ENCODE measurements around the gene TPRN.

The TPRN gene

GRCh38 chr9:137214620-137215019 lies 14.1 kb upstream of the TPRN start:
- peaks cover 0 to 60% (median 17%) of the 10 kb centered on the region in 4 experiments for H3K36me3 ChIP-seq (ENCODE audit: control insufficient read depth in 4 of 4, insufficient read depth in 4 of 4, low read length in 3 of 4)
- CTCF ChIA-PET: no interaction called here
- POLR2A ChIA-PET: interaction anchor here (1.0 kb wide), 1 partner anchor 13 kb away, joined by 3 read pairs; the partner anchor contains the start of gene RNF224
- peaks cover 0 to 2% (median 0%) of the 10 kb centered on the region in 4 experiments for H3K4me1 ChIP-seq (ENCODE audit: control extremely low read depth in 1 of 4, control insufficient read depth in 4 of 4, insufficient read depth in 4 of 4, low read length in 3 of 4)
- no peak for DNase-seq
- no peaks in the 10 kb centered on the region for H3K9me3 ChIP-seq (ENCODE audit: control extremely low read depth in 1 of 5, control insufficient read depth in 4 of 5, insufficient read depth in 2 of 5, low read depth in 1 of 5, low read length in 4 of 5)
- no peak overlapping the region for H3K27ac ChIP-seq (ENCODE audit: insufficient read depth in 1 of 2, low read depth in 1 of 2, low read length in 2 of 2, poor library complexity in 1 of 2, severe bottlenecking in 2 of 2)
- no peak overlapping the region for H3K4me3 ChIP-seq (ENCODE audit: control insufficient read depth in 1 of 7, extremely low read depth in 1 of 7, insufficient read depth in 4 of 7, low read depth in 2 of 7, low read length in 6 of 7)
- no peaks in the 10 kb centered on the region for H3K27me3 ChIP-seq (replicated peaks in 2 of 5; ENCODE audit: control insufficient read depth in 4 of 5, insufficient read depth in 5 of 5, low read length in 4 of 5)
- 97% methylated on average over 18 of the region's 19 CpGs for WGBS (ENCODE audit: insufficient coverage)

GRCh38 chr9:137213160-137214060 lies 12.9 kb upstream of the TPRN start:
- Histone ChIP-seq H3K9me3 (ENCODE audit: control extremely low read depth in 1 of 5, control insufficient read depth in 4 of 5, insufficient read depth in 2 of 5, low read depth in 1 of 5, low read length in 4 of 5) (no peaks in the 10 kb centered on the region), H3K4me3 (ENCODE audit: control insufficient read depth in 1 of 7, extremely low read depth in 1 of 7, insufficient read depth in 4 of 7, low read depth in 2 of 7, low read length in 6 of 7) (no peak overlapping the region), H3K27me3 (replicated peaks in 2 of 5; ENCODE audit: control insufficient read depth in 4 of 5, insufficient read depth in 5 of 5, low read length in 4 of 5) (no peaks in the 10 kb centered on the region), H3K36me3 (ENCODE audit: control insufficient read depth in 4 of 4, insufficient read depth in 4 of 4, low read length in 3 of 4) (peaks cover 0 to 61% (median 22%) of the 10 kb centered on the region in 4 experiments), H3K4me1 (ENCODE audit: control extremely low read depth in 1 of 4, control insufficient read depth in 4 of 4, insufficient read depth in 4 of 4, low read length in 3 of 4) (no peaks in the 10 kb centered on the region), H3K27ac (ENCODE audit: insufficient read depth in 1 of 2, low read depth in 1 of 2, low read length in 2 of 2, poor library complexity in 1 of 2, severe bottlenecking in 2 of 2) (no peak overlapping the region)
- CTCF ChIA-PET: interaction anchor here (1.0 to 1.1 kb wide), 2 partner anchors 24 to 36 kb away, joined by 3 read pairs; no protein-coding TSS in a partner anchor
- POLR2A ChIA-PET: no interaction called here
- 95% methylated on average over 49 of the region's 49 CpGs for WGBS (ENCODE audit: insufficient coverage)
- no peak for DNase-seq

- no peaks in the 10 kb centered on the region for H3K4me1 ChIP-seq (ENCODE audit: control extremely low read depth in 1 of 4, control insufficient read depth in 4 of 4, insufficient read depth in 4 of 4, low read length in 3 of 4)
- no peak overlapping the region for H3K4me3 ChIP-seq (ENCODE audit: control insufficient read depth in 1 of 7, extremely low read depth in 1 of 7, insufficient read depth in 4 of 7, low read depth in 2 of 7, low read length in 6 of 7)
- H3K27me3 ChIP-seq (replicated peaks in 2 of 5; ENCODE audit: control insufficient read depth in 4 of 5, insufficient read depth in 5 of 5, low read length in 4 of 5): no peaks in the 10 kb centered on the region
- ChIA-PET POLR2A (no interaction called here), CTCF (no interaction called here)
- H3K9me3 ChIP-seq (ENCODE audit: control extremely low read depth in 1 of 5, control insufficient read depth in 4 of 5, insufficient read depth in 2 of 5, low read depth in 1 of 5, low read length in 4 of 5): no peaks in the 10 kb centered on the region
- H3K36me3 ChIP-seq (ENCODE audit: control insufficient read depth in 4 of 4, insufficient read depth in 4 of 4, low read length in 3 of 4): peaks cover 0 to 61% (median 22%) of the 10 kb centered on the region in 4 experiments
- no peak overlapping the region for H3K27ac ChIP-seq (ENCODE audit: insufficient read depth in 1 of 2, low read depth in 1 of 2, low read length in 2 of 2, poor library complexity in 1 of 2, severe bottlenecking in 2 of 2)
- no peak for DNase-seq
- WGBS (ENCODE audit: insufficient coverage): 91% methylated on average over 20 of the region's 21 CpGs
Measured at GRCh38 chr9:137212520-137212919, 12.0 kb upstream of the TPRN start.

GRCh38 chr9:137211532-137211931 lies 11.0 kb upstream of the TPRN start:
- DNase-seq: no peak
- no peaks in the 10 kb centered on the region for H3K27me3 ChIP-seq (replicated peaks in 2 of 5; ENCODE audit: control insufficient read depth in 4 of 5, insufficient read depth in 5 of 5, low read length in 4 of 5)
- peaks cover under 1 to 9% (median 3%) of the 10 kb centered on the region in 4 experiments for H3K4me1 ChIP-seq (ENCODE audit: control extremely low read depth in 1 of 4, control insufficient read depth in 4 of 4, insufficient read depth in 4 of 4, low read length in 3 of 4)
- H3K27ac ChIP-seq (ENCODE audit: insufficient read depth in 1 of 2, low read depth in 1 of 2, low read length in 2 of 2, poor library complexity in 1 of 2, severe bottlenecking in 2 of 2): no peak overlapping the region
- WGBS (ENCODE audit: insufficient coverage): 84% methylated on average over 11 of the region's 13 CpGs
- peaks cover 0 to 64% (median 22%) of the 10 kb centered on the region in 4 experiments for H3K36me3 ChIP-seq (ENCODE audit: control insufficient read depth in 4 of 4, insufficient read depth in 4 of 4, low read length in 3 of 4)
- CTCF ChIA-PET: interaction anchor here (0.5 kb wide), 1 partner anchor 424 kb away, joined by 3 read pairs; no protein-coding TSS in a partner anchor
- H3K4me3 ChIP-seq (ENCODE audit: control insufficient read depth in 1 of 7, extremely low read depth in 1 of 7, insufficient read depth in 4 of 7, low read depth in 2 of 7, low read length in 6 of 7): no peak overlapping the region
- POLR2A ChIA-PET: no interaction called here
- H3K9me3 ChIP-seq (ENCODE audit: control extremely low read depth in 1 of 5, control insufficient read depth in 4 of 5, insufficient read depth in 2 of 5, low read depth in 1 of 5, low read length in 4 of 5): no peaks in the 10 kb centered on the region

- Histone ChIP-seq H3K27ac (ENCODE audit: insufficient read depth in 1 of 2, low read depth in 1 of 2, low read length in 2 of 2, poor library complexity in 1 of 2, severe bottlenecking in 2 of 2) (peak overlapping the region; percentile 85 to 93), H3K9me3 (ENCODE audit: control extremely low read depth in 1 of 5, control insufficient read depth in 4 of 5, insufficient read depth in 2 of 5, low read depth in 1 of 5, low read length in 4 of 5) (no peaks in the 10 kb centered on the region), H3K27me3 (replicated peaks in 2 of 5; ENCODE audit: control insufficient read depth in 4 of 5, insufficient read depth in 5 of 5, low read length in 4 of 5) (no peaks in the 10 kb centered on the region), H3K36me3 (ENCODE audit: control insufficient read depth in 4 of 4, insufficient read depth in 4 of 4, low read length in 3 of 4) (peaks cover 0 to 26% (median 7%) of the 10 kb centered on the region in 4 experiments), H3K4me1 (ENCODE audit: control extremely low read depth in 1 of 4, control insufficient read depth in 4 of 4, insufficient read depth in 4 of 4, low read length in 3 of 4) (peaks cover 10 to 40% (median 28%) of the 10 kb centered on the region in 4 experiments), H3K4me3 (ENCODE audit: control insufficient read depth in 1 of 7, extremely low read depth in 1 of 7, insufficient read depth in 4 of 7, low read depth in 2 of 7, low read length in 6 of 7) (peak overlapping the region in 5 of 7 experiments; percentile 84 to 94 (median 92))
- ChIA-PET CTCF (interaction anchor here (0.9 to 1.5 kb wide), 3 partner anchors 10 to 91 kb away, joined by 4 to 5 read pairs (median 5); partner anchors contain the start of gene DPP7), POLR2A (interaction anchor here (0.6 to 1.2 kb wide), 2 partner anchors 18 to 19 kb away, joined by 3 to 4 read pairs; partner anchors contain the start of genes ANAPC2 and SSNA1)
- no peak for DNase-seq
- 86% methylated on average over 5 of the region's 7 CpGs for WGBS (ENCODE audit: insufficient coverage)
Measured at GRCh38 chr9:137206602-137207001, 6.1 kb upstream of the TPRN start.

GRCh38 chr9:137205126-137206069 lies 4.9 kb upstream of the TPRN start, which contains the start of the genes NDOR1 and TMEM203:
NDOR1 (plus strand) TSS chr9:137205700; CDS start chr9:137205778, 78 bp downstream.
TMEM203 (minus strand) TSS chr9:137205648; CDS start chr9:137205414, 234 bp downstream.
- Histone ChIP-seq H3K9me3 (ENCODE audit: control extremely low read depth in 1 of 5, control insufficient read depth in 4 of 5, insufficient read depth in 2 of 5, low read depth in 1 of 5, low read length in 4 of 5) (no peaks in the 10 kb centered on the region), H3K4me3 (ENCODE audit: control insufficient read depth in 1 of 7, extremely low read depth in 1 of 7, insufficient read depth in 4 of 7, low read depth in 2 of 7, low read length in 6 of 7) (peak within 1 kb of the TSS; percentile 74 to 94 (median 90)), H3K27ac (ENCODE audit: insufficient read depth in 1 of 2, low read depth in 1 of 2, low read length in 2 of 2, poor library complexity in 1 of 2, severe bottlenecking in 2 of 2) (peak within 1 kb of the TSS; percentile 85 to 93), H3K27me3 (replicated peaks in 2 of 5; ENCODE audit: control insufficient read depth in 4 of 5, insufficient read depth in 5 of 5, low read length in 4 of 5) (no peaks in the 10 kb centered on the region), H3K36me3 (ENCODE audit: control insufficient read depth in 4 of 4, insufficient read depth in 4 of 4, low read length in 3 of 4) (peaks cover 0 to 21% (median 7%) of the 10 kb centered on the region in 4 experiments), H3K4me1 (ENCODE audit: control extremely low read depth in 1 of 4, control insufficient read depth in 4 of 4, insufficient read depth in 4 of 4, low read length in 3 of 4) (peaks cover 10 to 47% (median 35%) of the 10 kb centered on the region in 4 experiments)
- DNase-seq: peak; percentile 87 to 92 (median 92)
- POLR2A ChIA-PET: interaction anchor here (0.5 to 1.2 kb wide), 4 partner anchors 9 to 454 kb away, joined by 3 to 4 read pairs (median 4); partner anchors contain the start of genes ANAPC2 and SSNA1
- WGBS (ENCODE audit: insufficient coverage): under 1% methylated on average over 96 of the region's 98 CpGs
- CTCF ChIA-PET: interaction anchor here (0.7 to 2.5 kb wide), 5 partner anchors 11 to 94 kb away, joined by 3 to 11 read pairs (median 5); partner anchors contain the start of gene RNF224

Data from common myeloid progenitor, CD34-positive (primary cell).